SK-N-SH (cell line): ENCODE data around the gene MGST2. TPM values are rescaled to one million over a fixed set of nuclear protein-coding genes. Genes with fewer than 3 reads are reported as not detected.

Experiments used
- CTCF ChIA-PET: fragments of 300-600, 350-600 bp; formaldehyde crosslinking; extraction: SDS; loops from one replicate; lab custom pipeline; 2021; lab: Yijun Ruan, JAX
- POLR2A ChIA-PET: fragments of 350-600 bp; sonication (Branson Sonifier 250); formaldehyde crosslinking; extraction: SDS; loops from one replicate; lab custom pipeline; 2020; ENCODE audit warnings: antibody characterized with exemption, inconsistent platforms; lab: Yijun Ruan, JAX
- DNase-seq: peaks from one replicate; pipeline ENCODE4 v3.0.0; 2012
- H2AFZ ChIP-seq: fragments of 200-600 bp; sonication (generic); 2 replicates; pipeline ENCODE4 v1.8.1; 2016; ENCODE audit warnings: antibody characterized with exemption, mild to moderate bottlenecking, low read depth
- H3F3A ChIP-seq: fragments of 200-600 bp; sonication (generic); replicated peaks from 2 replicates; pipeline ENCODE3; 2016; ENCODE audit warnings: antibody characterized with exemption, mild to moderate bottlenecking; ENCODE audit not compliant: insufficient read depth
- H3K27ac ChIP-seq, 2 experiments: fragments of 200-500 bp in 1 of 2; fragments of 200-600 bp in 1 of 2; sonication (Bioruptor generic) in 1 of 2; sonication (generic), shearing (Covaris generic) in 1 of 2; 2 replicates each; pipeline versions ENCODE4 v1.5.1 to v1.6.1; 2014 to 2016; ENCODE audit warnings: low read depth in 2 of 2, inconsistent platforms in 1 of 2, low read length in 1 of 2, mild to moderate bottlenecking in 1 of 2, mixed read lengths in 1 of 2
- H3K27me3 ChIP-seq: fragments of 200-600 bp; sonication (generic), shearing (Covaris generic); 2 replicates; pipeline ENCODE4 v1.6.1; 2016; ENCODE audit warnings: mixed run types; ENCODE audit not compliant: insufficient read depth
- H3K36me3 ChIP-seq, 2 experiments: fragments of 200-500 bp in 1 of 2; fragments of 200-600 bp in 1 of 2; sonication (Bioruptor generic) in 1 of 2; sonication (generic) in 1 of 2; replicated peaks in 1 of 2; 2 replicates each; pipeline versions ENCODE3 to v1.5.1; 2014 to 2016; ENCODE audit warnings: low read length in 1 of 2, mild to moderate bottlenecking in 1 of 2; ENCODE audit not compliant: insufficient read depth in 2 of 2, control insufficient read depth in 1 of 2
- H3K4me1 ChIP-seq, 2 experiments: fragments of 200-500 bp in 1 of 2; fragments of 200-600 bp in 1 of 2; sonication (Bioruptor generic) in 1 of 2; sonication (generic), shearing (Covaris generic) in 1 of 2; 2 replicates each; pipeline versions ENCODE4 v1.5.1 to v1.6.1; 2014 to 2016; ENCODE audit warnings: low read depth in 1 of 2, low read length in 1 of 2, mixed run types in 1 of 2; ENCODE audit not compliant: insufficient read depth in 2 of 2, control insufficient read depth in 1 of 2
- H3K4me2 ChIP-seq: fragments of 200-600 bp; sonication (generic), shearing (Covaris generic); 2 replicates; pipeline ENCODE4 v1.6.1; 2017; ENCODE audit warnings: mixed run types
- H3K4me3 ChIP-seq, 2 experiments: fragments of 200-500 bp in 1 of 2; fragments of 200-600 bp in 1 of 2; sonication (Bioruptor generic) in 1 of 2; sonication (generic), shearing (Covaris generic) in 1 of 2; 2 replicates each; pipeline versions ENCODE4 v1.5.1 to v1.8.1; 2014 to 2016; ENCODE audit warnings: low read depth in 2 of 2, inconsistent platforms in 1 of 2, low read length in 1 of 2, mild to moderate bottlenecking in 1 of 2, mixed read lengths in 1 of 2, moderate library complexity in 1 of 2
- H3K79me2 ChIP-seq: fragments of 200-600 bp; sonication (generic); 2 replicates; pipeline ENCODE4 v1.8.1; 2017; ENCODE audit warnings: mild to moderate bottlenecking; ENCODE audit not compliant: insufficient read depth
- H3K9ac ChIP-seq: fragments of 200-600 bp; sonication (generic); 2 replicates; pipeline ENCODE4 v1.6.1; 2017; ENCODE audit warnings: mixed run types
- H3K9me2 ChIP-seq: fragments of 200-600 bp; sonication (generic); 2 replicates; pipeline ENCODE4 v1.6.1; 2017; ENCODE audit warnings: mixed run types
- H3K9me3 ChIP-seq: fragments of 200-600 bp; sonication (generic); 2 replicates; pipeline ENCODE4 v1.6.1; 2017; ENCODE audit warnings: mixed run types, mild to moderate bottlenecking, moderate library complexity
- H4K20me1 ChIP-seq: fragments of 200-600 bp; sonication (generic); 2 replicates; pipeline ENCODE4 v1.6.1; 2017; ENCODE audit warnings: mild to moderate bottlenecking, mixed run types; ENCODE audit not compliant: insufficient read depth
- CTCF ChIP-seq: fragments of 200-600 bp; sonication (generic); IDR thresholded peaks from 2 replicates; pipeline ENCODE4 v1.6.1; 2017; ENCODE audit warnings: antibody characterized with exemption, mild to moderate bottlenecking, moderate library complexity
- EZH2phosphoT487 ChIP-seq: fragments of 200-600 bp; sonication (generic); IDR thresholded peaks from 2 replicates; pipeline ENCODE4 v1.6.1; 2017; ENCODE audit warnings: low read depth, mixed run types, mild to moderate bottlenecking, antibody characterized with exemption, moderate library complexity, borderline replicate concordance
- FOXJ3 ChIP-seq: sonication (generic); formaldehyde crosslinking; IDR thresholded peaks from 2 replicates; pipeline ENCODE4 v1.5.1; 2020; ENCODE audit warnings: mild to moderate bottlenecking, missing genetic modification reagents
- GATA2 ChIP-seq: sonication (generic); formaldehyde crosslinking; IDR thresholded peaks from 2 replicates; pipeline ENCODE4 v1.5.0; 2020; ENCODE audit warnings: mild to moderate bottlenecking, missing genetic modification reagents
- MEF2A ChIP-seq: IDR thresholded peaks from 2 replicates; pipeline ENCODE4 v1.4.0; 2012; ENCODE audit warnings: low read depth, borderline replicate concordance
- MXI1 ChIP-seq: IDR thresholded peaks from 2 replicates; pipeline ENCODE4 v1.6.1; 2012; ENCODE audit warnings: mild to moderate bottlenecking, low read depth, low read length, improper control_type of control experiment
- NRF1 ChIP-seq: IDR thresholded peaks from 2 replicates; pipeline ENCODE4 v1.6.1; 2012; ENCODE audit warnings: low read depth, mild to moderate bottlenecking, low read length
- RCOR1 ChIP-seq: fragments of 150-350 bp; IDR thresholded peaks from 2 replicates; pipeline ENCODE4 v1.6.1; 2017; ENCODE audit warnings: antibody characterized with exemption, low read length
- REST ChIP-seq: IDR thresholded peaks from 2 replicates; pipeline ENCODE4 v1.6.1; 2012; ENCODE audit warnings: mild to moderate bottlenecking, low read depth, low read length, moderate library complexity
- SIN3A ChIP-seq: IDR thresholded peaks from 2 replicates; pipeline ENCODE4 v1.6.1; 2012; ENCODE audit warnings: low read depth, mild to moderate bottlenecking, low read length, moderate library complexity, borderline replicate concordance
- SMC3 ChIP-seq: IDR thresholded peaks from 2 replicates; pipeline ENCODE4 v1.6.1; 2012; ENCODE audit warnings: low read depth, low read length, improper control_type of control experiment
- TAF1 ChIP-seq: IDR thresholded peaks from 2 replicates; pipeline ENCODE4 v1.6.1; 2012; ENCODE audit warnings: low read depth, mild to moderate bottlenecking, low read length, moderate library complexity, borderline replicate concordance
- TCF12 ChIP-seq: IDR thresholded peaks from 2 replicates; pipeline ENCODE4 v1.4.0; 2012
- USF2 ChIP-seq: fragments of 150-350 bp; IDR thresholded peaks from 2 replicates; pipeline ENCODE4 v1.6.1; 2017; ENCODE audit warnings: antibody characterized with exemption, low read length, low read depth, borderline replicate concordance
- YY1 ChIP-seq: IDR thresholded peaks from 2 replicates; pipeline ENCODE4 v1.4.0; 2012; ENCODE audit warnings: low read depth, mild to moderate bottlenecking
- WGBS: methylation state at CpG from one replicate; pipeline ENCODE4 v1.1.6; 2017; ENCODE audit warnings: low lambda C conversion rate; 5-methylcytosine and 5-hydroxymethylcytosine counted together
- polyA plus RNA-seq, 3 experiments: library from polyadenylated mRNA; depleted of rRNA; stranded (reverse); fragments of >200 nt; gene quantifications; 2 replicates each; pipeline ENCODE4 v1.2.3, GENCODE V29; 2012
- TF ChIP-seq, protein P1 (sequence below): IDR thresholded peaks from 2 replicates; pipeline ENCODE4 v1.4.0; 2012; ENCODE audit warnings: low read depth, borderline replicate concordance
- TF ChIP-seq, protein P2 (sequence below): fragments of 150-350 bp; IDR thresholded peaks from 2 replicates; pipeline ENCODE4 v1.6.1; 2016; ENCODE audit warnings: mild to moderate bottlenecking, low read depth, low read length

Gene MGST2
- polyA plus RNA-seq, 1 of the 3 experiments (the other 2 are of a cell fraction): 26.5 TPM

- peak; percentile 93 for TF ChIP-seq FOXJ3 (CRISPR knock-in tag)
- no peak for TF ChIP-seq NRF1
Observed at GRCh38 chr4:139734875-139735380, 69.3 kb downstream of the MGST2 start (continued).

GRCh38 chr4:139735381-139736273 is 70.0 kb downstream of the MGST2 start:
- H3K4me2 ChIP-seq: peak overlapping the region; percentile 78
- no peaks in the 10 kb centered on the region for H3K9me3 ChIP-seq
- POLR2A ChIA-PET: interaction anchor here (0.7 to 1.8 kb wide), 7 partner anchors 40 to 503 kb away, joined by 3 to 9 read pairs (median 5); no protein-coding TSS in a partner anchor
- H3K36me3 ChIP-seq: peaks cover 0 to 3% of the 10 kb centered on the region in 2 experiments
- peak overlapping the region; percentile 61; the same call in 1 of the 2 replicates for H3K9ac ChIP-seq
- no peaks in the 10 kb centered on the region for H3K79me2 ChIP-seq
- CTCF ChIA-PET: interaction anchor here (0.9 to 2.6 kb wide), 23 partner anchors 12 to 874 kb away, joined by 3 to 13 read pairs (median 4); no protein-coding TSS in a partner anchor
- peak; percentile 94 for DNase-seq
- H3K27ac ChIP-seq: peak overlapping the region; percentile 3 to 99; a peak in 3 of 4 replicates
- peaks cover 13 to 48% of the 10 kb centered on the region in 2 experiments; a peak in 3 of 4 replicates for H3K4me1 ChIP-seq
- H3K9me2 ChIP-seq: no peaks in the 10 kb centered on the region
- H2AFZ ChIP-seq: peak overlapping the region; percentile 50; the same call in 1 of the 2 replicates
- H3K4me3 ChIP-seq: peak overlapping the region; percentile 39 to 58
- no peaks in the 10 kb centered on the region for H4K20me1 ChIP-seq
- H3K27me3 ChIP-seq: no peaks in the 10 kb centered on the region
- WGBS: 51% methylated on average over 37 of the region's 59 CpGs
- H3F3A ChIP-seq: peaks cover 4% of the 10 kb centered on the region
- TF ChIP-seq TAF1 (no peak; the same call in 1 of the 2 replicates), MXI1 (no peak), SMC3 (no peak), REST (no peak), FOXJ3 (CRISPR knock-in tag) (no peak; the same call in 1 of the 2 replicates), SIN3A (no peak), GATA2 (no peak), MEF2A (no peak), RCOR1 (no peak), NRF1 (no peak), USF2 (no peak), EZH2phosphoT487 (no peak), TCF12 (no peak), YY1 (no peak), CTCF (no peak)
- TF ChIP-seq, protein P1, sequence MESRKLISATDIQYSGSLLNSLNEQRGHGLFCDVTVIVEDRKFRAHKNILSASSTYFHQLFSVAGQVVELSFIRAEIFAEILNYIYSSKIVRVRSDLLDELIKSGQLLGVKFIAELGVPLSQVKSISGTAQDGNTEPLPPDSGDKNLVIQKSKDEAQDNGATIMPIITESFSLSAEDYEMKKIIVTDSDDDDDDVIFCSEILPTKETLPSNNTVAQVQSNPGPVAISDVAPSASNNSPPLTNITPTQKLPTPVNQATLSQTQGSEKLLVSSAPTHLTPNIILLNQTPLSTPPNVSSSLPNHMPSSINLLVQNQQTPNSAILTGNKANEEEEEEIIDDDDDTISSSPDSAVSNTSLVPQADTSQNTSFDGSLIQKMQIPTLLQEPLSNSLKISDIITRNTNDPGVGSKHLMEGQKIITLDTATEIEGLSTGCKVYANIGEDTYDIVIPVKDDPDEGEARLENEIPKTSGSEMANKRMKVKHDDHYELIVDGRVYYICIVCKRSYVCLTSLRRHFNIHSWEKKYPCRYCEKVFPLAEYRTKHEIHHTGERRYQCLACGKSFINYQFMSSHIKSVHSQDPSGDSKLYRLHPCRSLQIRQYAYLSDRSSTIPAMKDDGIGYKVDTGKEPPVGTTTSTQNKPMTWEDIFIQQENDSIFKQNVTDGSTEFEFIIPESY: no peak
- TF ChIP-seq, protein P2, sequence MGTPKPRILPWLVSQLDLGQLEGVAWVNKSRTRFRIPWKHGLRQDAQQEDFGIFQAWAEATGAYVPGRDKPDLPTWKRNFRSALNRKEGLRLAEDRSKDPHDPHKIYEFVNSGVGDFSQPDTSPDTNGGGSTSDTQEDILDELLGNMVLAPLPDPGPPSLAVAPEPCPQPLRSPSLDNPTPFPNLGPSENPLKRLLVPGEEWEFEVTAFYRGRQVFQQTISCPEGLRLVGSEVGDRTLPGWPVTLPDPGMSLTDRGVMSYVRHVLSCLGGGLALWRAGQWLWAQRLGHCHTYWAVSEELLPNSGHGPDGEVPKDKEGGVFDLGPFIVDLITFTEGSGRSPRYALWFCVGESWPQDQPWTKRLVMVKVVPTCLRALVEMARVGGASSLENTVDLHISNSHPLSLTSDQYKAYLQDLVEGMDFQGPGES: no peak
